ENCODE results near the gene HES5. TPM values are rescaled to one million over a fixed set of nuclear protein-coding genes. Genes with fewer than 3 reads are reported as not detected.

Gene HES5
- total and polyA plus RNA-seq, 2 of the 4 experiments (the other 2 are of a cell fraction): not detected

DNA sequence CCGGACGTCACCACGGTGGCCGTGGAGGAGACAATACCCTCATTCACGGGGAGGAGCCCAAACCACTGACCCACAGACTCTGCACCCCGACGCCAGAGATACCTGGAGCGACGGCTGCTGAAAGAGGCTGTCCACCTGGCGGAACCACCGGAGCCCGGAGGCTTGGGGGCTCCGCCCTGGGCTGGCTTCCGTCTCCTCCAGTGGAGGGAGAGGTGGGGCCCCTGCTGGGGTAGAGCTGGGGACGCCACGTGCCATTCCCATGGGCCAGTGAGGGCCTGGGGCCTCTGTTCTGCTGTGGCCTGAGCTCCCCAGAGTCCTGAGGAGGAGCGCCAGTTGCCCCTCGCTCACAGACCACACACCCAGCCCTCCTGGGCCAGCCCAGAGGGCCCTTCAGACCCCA is 33.1 kb upstream of the HES5 start:
- Histone ChIP-seq H3K4me2 (ENCODE audit: low read depth, low read length) (no peak overlapping the region), H4K91ac (ENCODE audit: insufficient read depth, low read depth, low read length) (no peak overlapping the region), H2BK20ac (ENCODE audit: low read depth, low read length) (no peak overlapping the region), H3K9me3 (ENCODE audit: control insufficient read depth, insufficient read depth, low read length) (no peaks in the 10 kb centered on the region), H3K4me3 (ENCODE audit: insufficient read depth, low read depth, low read length) (no peak overlapping the region), H3K9ac (ENCODE audit: low read depth, low read length) (no peak overlapping the region), H3K23ac (ENCODE audit: low read depth, low read length) (no peak overlapping the region), H2AFZ (replicated peaks; ENCODE audit: low read length, poor library complexity) (no peak overlapping the region), H3K9me1 (ENCODE audit: insufficient read depth, low read length) (no peaks in the 10 kb centered on the region), H2BK15ac (ENCODE audit: low read depth, low read length) (no peak overlapping the region), H2BK5ac (ENCODE audit: low read depth, low read length, poor library complexity, severe bottlenecking) (no peak overlapping the region), H2BK120ac (ENCODE audit: low read depth, low read length) (no peak overlapping the region), H3K4ac (ENCODE audit: low read depth, low read length) (no peak overlapping the region), H4K20me1 (ENCODE audit: insufficient read depth, low read length) (no peaks in the 10 kb centered on the region), H3K18ac (ENCODE audit: low read depth, low read length) (no peak overlapping the region), H4K5ac (ENCODE audit: low read depth, low read length) (no peak overlapping the region), H3K27me3 (ENCODE audit: control insufficient read depth, insufficient read depth, low read length) (peaks cover 18% of the 10 kb centered on the region), H3K36me3 (ENCODE audit: control insufficient read depth, insufficient read depth, low read length) (no peaks in the 10 kb centered on the region), H2AK9ac (replicated peaks; ENCODE audit: low read depth, low read length, poor library complexity) (no peak overlapping the region), H3K14ac (replicated peaks; ENCODE audit: low read depth, low read length) (no peak overlapping the region), H3K79me1 (ENCODE audit: low read depth in 1 of 2, low read length in 2 of 2) (no peaks in the 10 kb centered on the region), H2AK5ac (ENCODE audit: low read depth, low read length) (no peak overlapping the region), H4K8ac (ENCODE audit: low read depth in 2 of 2, low read length in 2 of 2) (no peak overlapping the region), H3K56ac (ENCODE audit: extremely low read depth, insufficient read depth, low read length) (no peak overlapping the region), H3K4me1 (ENCODE audit: control insufficient read depth, insufficient read depth, low read length) (no peaks in the 10 kb centered on the region), H3K27ac (ENCODE audit: insufficient read depth, low read length) (no peak overlapping the region)
- ATAC-seq (ENCODE audit: low read depth) (no peak), DNase-seq (no peak)
- 75% methylated on average over 8 of the region's 18 CpGs; no CpG with 5 or more reads in 1 of the 2 experiments for WGBS, 2 experiments (ENCODE audit: extremely low coverage in 2 of 2, insufficient read length in 1 of 2)
- in situ Hi-C loops (cut with MboI; ENCODE audit: low sequenced_read_pairs) (no loop called here), intact Hi-C loops (cut with micrococcal nuclease) (no loop called here), dilution Hi-C loops (cut with HindIII; ENCODE audit: low sequenced_read_pairs, unreplicated experiment) (no loop called here)
- BruUV-seq (replicated peaks): no TSS peak
- POLR2A ChIA-PET (ENCODE audit: unreplicated experiment): no interaction called here
- CTCF ChIA-PET: no interaction called here
- TF ChIP-seq CEBPB (IDR thresholded peaks at IDR 0.05; ENCODE audit: low read depth, low read length) (no peak), SMC3 (IDR thresholded peaks at IDR 0.05; ENCODE audit: low read depth, low read length) (no peak), MXI1 (IDR thresholded peaks at IDR 0.05; ENCODE audit: borderline replicate concordance, low read depth, low read length) (no peak)
- TF ChIP-seq, protein P1, sequence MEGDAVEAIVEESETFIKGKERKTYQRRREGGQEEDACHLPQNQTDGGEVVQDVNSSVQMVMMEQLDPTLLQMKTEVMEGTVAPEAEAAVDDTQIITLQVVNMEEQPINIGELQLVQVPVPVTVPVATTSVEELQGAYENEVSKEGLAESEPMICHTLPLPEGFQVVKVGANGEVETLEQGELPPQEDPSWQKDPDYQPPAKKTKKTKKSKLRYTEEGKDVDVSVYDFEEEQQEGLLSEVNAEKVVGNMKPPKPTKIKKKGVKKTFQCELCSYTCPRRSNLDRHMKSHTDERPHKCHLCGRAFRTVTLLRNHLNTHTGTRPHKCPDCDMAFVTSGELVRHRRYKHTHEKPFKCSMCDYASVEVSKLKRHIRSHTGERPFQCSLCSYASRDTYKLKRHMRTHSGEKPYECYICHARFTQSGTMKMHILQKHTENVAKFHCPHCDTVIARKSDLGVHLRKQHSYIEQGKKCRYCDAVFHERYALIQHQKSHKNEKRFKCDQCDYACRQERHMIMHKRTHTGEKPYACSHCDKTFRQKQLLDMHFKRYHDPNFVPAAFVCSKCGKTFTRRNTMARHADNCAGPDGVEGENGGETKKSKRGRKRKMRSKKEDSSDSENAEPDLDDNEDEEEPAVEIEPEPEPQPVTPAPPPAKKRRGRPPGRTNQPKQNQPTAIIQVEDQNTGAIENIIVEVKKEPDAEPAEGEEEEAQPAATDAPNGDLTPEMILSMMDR (conservative IDR thresholded peaks at IDR 0.05; ENCODE audit: low read depth, low read length): no peak
